ENCODE results near the gene TSPAN9.

Gene TSPAN9

GRCh38 chr12:3201339-3202051, 124.3 kb downstream of the TSPAN9 start:
- Histone ChIP-seq H2BK120ac (ENCODE audit: low read depth, low read length) (no peak overlapping the region), H4K8ac (ENCODE audit: low read depth, low read length) (no peak overlapping the region), H3K23ac (ENCODE audit: low read length) (no peak overlapping the region), H3K4ac (ENCODE audit: low read depth, low read length) (no peak overlapping the region), H2BK5ac (ENCODE audit: low read length) (no peak overlapping the region), H3K9ac (ENCODE audit: low read length) (no peak overlapping the region), H3K56ac (ENCODE audit: low read length) (no peak overlapping the region), H3K4me2 (ENCODE audit: low read length) (no peak overlapping the region), H2BK15ac (replicated peaks; ENCODE audit: low read depth) (no peak overlapping the region), H3K4me3 (ENCODE audit: low read length) (no peak overlapping the region), H3K27me3 (ENCODE audit: insufficient read depth, low read length, poor library complexity) (peaks cover 6% of the 10 kb centered on the region), H4K5ac (ENCODE audit: low read length) (no peak overlapping the region), H3K79me2 (ENCODE audit: control insufficient read depth, insufficient read depth, low read length) (no peaks in the 10 kb centered on the region), H3K27ac (ENCODE audit: low read depth, low read length) (no peak overlapping the region), H3K4me1 (ENCODE audit: control insufficient read depth, low read depth, low read length) (peaks cover 4% of the 10 kb centered on the region), H3K36me3 (ENCODE audit: control insufficient read depth, insufficient read depth, low read length) (no peaks in the 10 kb centered on the region), H3K18ac (ENCODE audit: low read length) (no peak overlapping the region), H2AK5ac (ENCODE audit: low read length) (no peak overlapping the region), H3K79me1 (ENCODE audit: low read length) (no peaks in the 10 kb centered on the region)
- WGBS (ENCODE audit: extremely low coverage, insufficient coverage, low lambda C conversion rate) = no CpG with 5 or more reads among the region's 10 CpGs
- no peak for DNase-seq

GRCh38 chr12:3202096-3202495, 124.9 kb downstream of the TSPAN9 start:
- Histone ChIP-seq H3K4ac (ENCODE audit: low read depth, low read length) (no peak overlapping the region), H3K27me3 (ENCODE audit: insufficient read depth, low read length, poor library complexity) (peaks cover 6% of the 10 kb centered on the region), H3K18ac (ENCODE audit: low read length) (no peak overlapping the region), H2BK120ac (ENCODE audit: low read depth, low read length) (no peak overlapping the region), H3K4me2 (ENCODE audit: low read length) (no peak overlapping the region), H3K4me1 (ENCODE audit: control insufficient read depth, low read depth, low read length) (peaks cover 4% of the 10 kb centered on the region), H3K23ac (ENCODE audit: low read length) (no peak overlapping the region), H3K79me2 (ENCODE audit: control insufficient read depth, insufficient read depth, low read length) (no peaks in the 10 kb centered on the region), H2BK5ac (ENCODE audit: low read length) (no peak overlapping the region), H3K56ac (ENCODE audit: low read length) (no peak overlapping the region), H3K79me1 (ENCODE audit: low read length) (no peaks in the 10 kb centered on the region), H3K9ac (ENCODE audit: low read length) (no peak overlapping the region), H2BK15ac (replicated peaks; ENCODE audit: low read depth) (no peak overlapping the region), H3K36me3 (ENCODE audit: control insufficient read depth, insufficient read depth, low read length) (no peaks in the 10 kb centered on the region), H4K5ac (ENCODE audit: low read length) (no peak overlapping the region), H4K8ac (ENCODE audit: low read depth, low read length) (no peak overlapping the region), H3K27ac (ENCODE audit: low read depth, low read length) (no peak overlapping the region), H3K4me3 (ENCODE audit: low read length) (no peak overlapping the region), H2AK5ac (ENCODE audit: low read length) (no peak overlapping the region)
- no peak for DNase-seq
- no CpG with 5 or more reads among the region's 11 CpGs for WGBS (ENCODE audit: extremely low coverage, insufficient coverage, low lambda C conversion rate)

GRCh38 chr12:3202734-3203446, 125.7 kb downstream of the TSPAN9 start:
- H3K79me1 ChIP-seq (ENCODE audit: low read length) = no peaks in the 10 kb centered on the region
- no peaks in the 10 kb centered on the region for H3K79me2 ChIP-seq (ENCODE audit: control insufficient read depth, insufficient read depth, low read length)
- no peak overlapping the region for H2AK5ac ChIP-seq (ENCODE audit: low read length)
- H3K56ac ChIP-seq (ENCODE audit: low read length) = no peak overlapping the region
- H3K4me2 ChIP-seq (ENCODE audit: low read length) = no peak overlapping the region
- no peak overlapping the region for H3K23ac ChIP-seq (ENCODE audit: low read length)
- H2BK15ac ChIP-seq (replicated peaks; ENCODE audit: low read depth) = no peak overlapping the region
- no peak overlapping the region for H3K9ac ChIP-seq (ENCODE audit: low read length)
- no peak overlapping the region for H4K8ac ChIP-seq (ENCODE audit: low read depth, low read length)
- no peak overlapping the region for H3K18ac ChIP-seq (ENCODE audit: low read length)
- no peak overlapping the region for H2BK5ac ChIP-seq (ENCODE audit: low read length)
- H3K4ac ChIP-seq (ENCODE audit: low read depth, low read length) = no peak overlapping the region
- H3K36me3 ChIP-seq (ENCODE audit: control insufficient read depth, insufficient read depth, low read length) = no peaks in the 10 kb centered on the region
- DNase-seq = peak; percentile 62
- no peak overlapping the region for H3K27ac ChIP-seq (ENCODE audit: low read depth, low read length)
- no CpG with 5 or more reads among the region's 8 CpGs for WGBS (ENCODE audit: extremely low coverage, insufficient coverage, low lambda C conversion rate)
- peaks cover 4% of the 10 kb centered on the region for H3K4me1 ChIP-seq (ENCODE audit: control insufficient read depth, low read depth, low read length)
- H3K4me3 ChIP-seq (ENCODE audit: low read length) = no peak overlapping the region
- peaks cover 6% of the 10 kb centered on the region for H3K27me3 ChIP-seq (ENCODE audit: insufficient read depth, low read length, poor library complexity)
- H2BK120ac ChIP-seq (ENCODE audit: low read depth, low read length) = no peak overlapping the region
- no peak overlapping the region for H4K5ac ChIP-seq (ENCODE audit: low read length)

- H3K4ac ChIP-seq (ENCODE audit: low read depth, low read length) = no peak overlapping the region
- H3K79me1 ChIP-seq (ENCODE audit: low read length) = no peaks in the 10 kb centered on the region
- no peak overlapping the region for H3K4me2 ChIP-seq (ENCODE audit: low read length)
- no peak overlapping the region for H3K27ac ChIP-seq (ENCODE audit: low read depth, low read length)
- H3K9ac ChIP-seq (ENCODE audit: low read length) = no peak overlapping the region
- peaks cover 4% of the 10 kb centered on the region for H3K4me1 ChIP-seq (ENCODE audit: control insufficient read depth, low read depth, low read length)
- no peaks in the 10 kb centered on the region for H3K36me3 ChIP-seq (ENCODE audit: control insufficient read depth, insufficient read depth, low read length)
- no peak overlapping the region for H2BK120ac ChIP-seq (ENCODE audit: low read depth, low read length)
- H2BK5ac ChIP-seq (ENCODE audit: low read length) = no peak overlapping the region
- no peak overlapping the region for H4K8ac ChIP-seq (ENCODE audit: low read depth, low read length)
- no peak overlapping the region for H3K4me3 ChIP-seq (ENCODE audit: low read length)
- WGBS (ENCODE audit: extremely low coverage, insufficient coverage, low lambda C conversion rate) = no CpG with 5 or more reads among the region's 2 CpGs
- DNase-seq = no peak
- H3K27me3 ChIP-seq (ENCODE audit: insufficient read depth, low read length, poor library complexity) = peaks cover 6% of the 10 kb centered on the region
- H3K18ac ChIP-seq (ENCODE audit: low read length) = no peak overlapping the region
- no peak overlapping the region for H3K23ac ChIP-seq (ENCODE audit: low read length)
- H3K79me2 ChIP-seq (ENCODE audit: control insufficient read depth, insufficient read depth, low read length) = no peaks in the 10 kb centered on the region
- H4K5ac ChIP-seq (ENCODE audit: low read length) = no peak overlapping the region
- no peak overlapping the region for H2AK5ac ChIP-seq (ENCODE audit: low read length)
- H3K56ac ChIP-seq (ENCODE audit: low read length) = no peak overlapping the region
- H2BK15ac ChIP-seq (replicated peaks; ENCODE audit: low read depth) = no peak overlapping the region
Observed at GRCh38 chr12:3203713-3204112, 126.5 kb downstream of the TSPAN9 start.

GRCh38 chr12:3204143-3204542, 127.0 kb downstream of the TSPAN9 start:
- DNase-seq = no peak
- Histone ChIP-seq H3K36me3 (ENCODE audit: control insufficient read depth, insufficient read depth, low read length) (no peaks in the 10 kb centered on the region), H3K4me3 (ENCODE audit: low read length) (no peak overlapping the region), H4K5ac (ENCODE audit: low read length) (no peak overlapping the region), H4K8ac (ENCODE audit: low read depth, low read length) (no peak overlapping the region), H3K79me2 (ENCODE audit: control insufficient read depth, insufficient read depth, low read length) (no peaks in the 10 kb centered on the region), H3K9ac (ENCODE audit: low read length) (no peak overlapping the region), H2AK5ac (ENCODE audit: low read length) (no peak overlapping the region), H2BK15ac (replicated peaks; ENCODE audit: low read depth) (no peak overlapping the region), H3K4ac (ENCODE audit: low read depth, low read length) (no peak overlapping the region), H3K79me1 (ENCODE audit: low read length) (no peaks in the 10 kb centered on the region), H2BK120ac (ENCODE audit: low read depth, low read length) (no peak overlapping the region), H3K4me1 (ENCODE audit: control insufficient read depth, low read depth, low read length) (peaks cover 3% of the 10 kb centered on the region), H3K56ac (ENCODE audit: low read length) (no peak overlapping the region), H2BK5ac (ENCODE audit: low read length) (no peak overlapping the region), H3K23ac (ENCODE audit: low read length) (no peak overlapping the region), H3K27me3 (ENCODE audit: insufficient read depth, low read length, poor library complexity) (peaks cover 6% of the 10 kb centered on the region), H3K4me2 (ENCODE audit: low read length) (no peak overlapping the region), H3K27ac (ENCODE audit: low read depth, low read length) (no peak overlapping the region), H3K18ac (ENCODE audit: low read length) (no peak overlapping the region)
- no CpG with 5 or more reads among the region's 10 CpGs for WGBS (ENCODE audit: extremely low coverage, insufficient coverage, low lambda C conversion rate)
